H9 (cell line): ENCODE data around the gene IFT81. TPM values are rescaled to one million over a fixed set of nuclear protein-coding genes. Genes with fewer than 3 reads are reported as not detected.

Experiments used
- DNase-seq: peaks from one replicate; pipeline ENCODE4 v3.0.0-alpha.2; 2017
- H2AFZ ChIP-seq: one replicate; pipeline ENCODE4 v1.6.1; 2013; ENCODE audit warnings: mild to moderate bottlenecking, low read length, control low read depth, moderate library complexity
- H2AK5ac ChIP-seq: 2 replicates; pipeline ENCODE4 v1.6.1; 2013; ENCODE audit warnings: low read length, control low read depth, mixed read lengths; ENCODE audit not compliant: insufficient read length
- H2BK120ac ChIP-seq: one replicate; pipeline ENCODE4 v1.6.1; 2013; ENCODE audit warnings: low read depth, mild to moderate bottlenecking, low read length, control low read depth, inconsistent platforms; ENCODE audit not compliant: poor library complexity, severe bottlenecking
- H2BK12ac ChIP-seq: 2 replicates; pipeline ENCODE4 v1.6.1; 2013; ENCODE audit warnings: low read length, control low read depth, mixed read lengths, low read depth; ENCODE audit not compliant: insufficient read length
- H2BK15ac ChIP-seq: 2 replicates; pipeline ENCODE4 v1.6.1; 2013; ENCODE audit warnings: low read depth, low read length, control low read depth
- H2BK20ac ChIP-seq: one replicate; pipeline ENCODE4 v1.6.1; 2013; ENCODE audit warnings: low read depth, mild to moderate bottlenecking, low read length, control low read depth, inconsistent platforms; ENCODE audit not compliant: poor library complexity, severe bottlenecking
- H2BK5ac ChIP-seq: 2 replicates; pipeline ENCODE4 v1.6.1; 2013; ENCODE audit warnings: low read length, control low read depth, mixed read lengths; ENCODE audit not compliant: insufficient read length
- H3K14ac ChIP-seq: 2 replicates; pipeline ENCODE4 v1.6.1; 2013; ENCODE audit warnings: low read length, control low read depth; ENCODE audit not compliant: insufficient read depth
- H3K18ac ChIP-seq: 2 replicates; pipeline ENCODE4 v1.6.1; 2013; ENCODE audit warnings: low read depth, mild to moderate bottlenecking, mixed read lengths, low read length, control low read depth; ENCODE audit not compliant: insufficient read length
- H3K23ac ChIP-seq: 2 replicates; pipeline ENCODE4 v1.6.1; 2013; ENCODE audit warnings: low read length, control low read depth, mixed read lengths, low read depth; ENCODE audit not compliant: insufficient read length
- H3K23me2 ChIP-seq: 2 replicates; pipeline ENCODE4 v1.6.1; 2013; ENCODE audit warnings: low read depth, mild to moderate bottlenecking, mixed read lengths, low read length, control low read depth; ENCODE audit not compliant: insufficient read length, poor library complexity, severe bottlenecking
- H3K27ac ChIP-seq: 2 replicates; pipeline ENCODE4 v1.5.1; 2013; ENCODE audit warnings: low read length, control low read depth, mixed read lengths, low read depth; ENCODE audit not compliant: insufficient read length
- H3K27me3 ChIP-seq: 2 replicates; pipeline ENCODE4 v1.6.1; 2013; ENCODE audit warnings: low read length, control low read depth, inconsistent platforms; ENCODE audit not compliant: insufficient read depth
- H3K4ac ChIP-seq: 2 replicates; pipeline ENCODE4 v1.6.1; 2013; ENCODE audit warnings: low read depth, mild to moderate bottlenecking, control low read depth, inconsistent platforms, low read length, moderate library complexity
- H3K4me1 ChIP-seq: 2 replicates; pipeline ENCODE4 v1.6.1; 2013; ENCODE audit warnings: low read length, control low read depth, inconsistent platforms; ENCODE audit not compliant: insufficient read depth
- H3K4me2 ChIP-seq: 2 replicates; pipeline ENCODE4 v1.6.1; 2013; ENCODE audit warnings: low read length, control low read depth, mixed read lengths; ENCODE audit not compliant: insufficient read length, insufficient read depth
- H3K56ac ChIP-seq: 2 replicates; pipeline ENCODE4 v1.6.1; 2013; ENCODE audit warnings: low read depth, mild to moderate bottlenecking, mixed read lengths, low read length, control low read depth; ENCODE audit not compliant: insufficient read length
- H3K79me1 ChIP-seq: 2 replicates; pipeline ENCODE4 v1.6.1; 2013; ENCODE audit warnings: low read depth, mild to moderate bottlenecking, moderate library complexity, low read length, control low read depth, inconsistent platforms; ENCODE audit not compliant: insufficient read depth, poor library complexity, severe bottlenecking
- H3K79me2 ChIP-seq: 2 replicates; pipeline ENCODE4 v1.6.1; 2013; ENCODE audit warnings: low read length, control low read depth, inconsistent platforms; ENCODE audit not compliant: insufficient read depth
- H3K9ac ChIP-seq: 2 replicates; pipeline ENCODE4 v1.6.1; 2013; ENCODE audit warnings: low read length, control low read depth, mixed read lengths; ENCODE audit not compliant: insufficient read length; ENCODE audit errors: extremely low read depth
- H3K9me3 ChIP-seq: one replicate; pipeline ENCODE4 v1.6.1; 2013; ENCODE audit warnings: low read depth, low read length, inconsistent platforms; ENCODE audit not compliant: control insufficient read depth
- H3T11ph ChIP-seq: one replicate; pipeline ENCODE4 v1.6.1; 2013; ENCODE audit warnings: mild to moderate bottlenecking, low read length, control low read depth, inconsistent platforms
- H4K20me1 ChIP-seq: one replicate; pipeline ENCODE4 v1.6.1; 2013; ENCODE audit not compliant: control insufficient read depth, insufficient read length, insufficient read depth
- H4K5ac ChIP-seq: 2 replicates; pipeline ENCODE4 v1.6.1; 2013; ENCODE audit warnings: low read depth, mild to moderate bottlenecking, mixed read lengths, low read length, control low read depth; ENCODE audit not compliant: insufficient read length
- H4K8ac ChIP-seq: replicated peaks from 2 replicates; pipeline ENCODE4 v1.6.1; 2013; ENCODE audit warnings: low read length, control low read depth, mixed read lengths, low read depth; ENCODE audit not compliant: insufficient read length
- H4K91ac ChIP-seq: 2 replicates; pipeline ENCODE4 v1.6.1; 2013; ENCODE audit warnings: low read depth, mild to moderate bottlenecking, moderate library complexity, mixed read lengths, low read length, control low read depth; ENCODE audit not compliant: insufficient read length
- H3K27ac Mint-ChIP-seq, 3 experiments: 2 replicates in 2 of 3; 3 replicates in 1 of 3; pipeline ENCODE4 v1.8.0; 2020 to 2021; ENCODE audit warnings: mixed read lengths in 3 of 3, mild to moderate bottlenecking in 1 of 3, moderate library complexity in 1 of 3
- H3K27me3 Mint-ChIP-seq: 2 replicates; pipeline ENCODE4 v1.8.0; 2021; ENCODE audit warnings: low read depth, mild to moderate bottlenecking, moderate library complexity, mixed read lengths
- H3K36me3 Mint-ChIP-seq, 3 experiments: 2 replicates in 2 of 3; 3 replicates in 1 of 3; pipeline ENCODE4 v1.8.0; 2020 to 2021; ENCODE audit warnings: low read depth in 3 of 3, mixed read lengths in 3 of 3; ENCODE audit not compliant: insufficient read depth in 1 of 3
- H3K4me1 Mint-ChIP-seq, 2 experiments: 2 replicates each; pipeline ENCODE4 v1.8.0; 2020; ENCODE audit warnings: mixed read lengths in 2 of 2
- H3K4me3 Mint-ChIP-seq, 2 experiments: 2 replicates in 1 of 2; 3 replicates in 1 of 2; pipeline ENCODE4 v1.8.0; 2020 to 2021; ENCODE audit warnings: mild to moderate bottlenecking in 2 of 2, mixed read lengths in 2 of 2, moderate library complexity in 1 of 2
- H3K9me3 Mint-ChIP-seq, 2 experiments: 2 replicates in 1 of 2; 3 replicates in 1 of 2; pipeline ENCODE4 v1.8.0; 2020; ENCODE audit warnings: mild to moderate bottlenecking in 2 of 2, mixed read lengths in 2 of 2, moderate library complexity in 1 of 2
- CTCF ChIP-seq: fragments of 200-600 bp; sonication (generic); conservative IDR thresholded peaks from 3 replicates; pipeline ENCODE4 v1.8.0; 2021; ENCODE audit warnings: antibody characterized with exemption, mild to moderate bottlenecking
- WGBS: extraction: QIAGEN DNeasy Blood & Tissue Kit; methylation state at CpG from one replicate; pipeline ENCODE4 v1.1.7; 2013; ENCODE audit warnings: missing lambda C conversion rate, low lambda C conversion rate, mixed read lengths; ENCODE audit not compliant: insufficient read length; ENCODE audit errors: extremely low coverage; 5-methylcytosine and 5-hydroxymethylcytosine counted together
- total RNA-seq: library from RNA; stranded (reverse); gene quantifications from 2 replicates; pipeline ENCODE4 v1.2.1, GENCODE V29; 2021

IFT81 gene
- total RNA-seq, 1 experiment from 2014 or later: 9.3 TPM

- H3K27me3 ChIP-seq: no peaks in the 10 kb centered on the region
- H2BK5ac ChIP-seq: no peak overlapping the region
- H2AK5ac ChIP-seq: no peak overlapping the region
- no peaks in the 10 kb centered on the region for H4K20me1 ChIP-seq
- no peak overlapping the region for H4K8ac ChIP-seq
- H4K5ac ChIP-seq: no peak overlapping the region
- peaks cover 3% of the 10 kb centered on the region for H3K23me2 ChIP-seq
- peaks cover 19% of the 10 kb centered on the region in 2 experiments for H3K4me1 Mint-ChIP-seq
- DNase-seq: no peak
- no peak overlapping the region for H3K4ac ChIP-seq
- H3K9me3 Mint-ChIP-seq: no peaks in the 10 kb centered on the region; a peak in 1 of 5 replicates
- peak overlapping the region in 1 of 3 experiments; percentile 86; a peak in 1 of 7 replicates for H3K27ac Mint-ChIP-seq
- no peak overlapping the region for H2AFZ ChIP-seq
- no peak for TF ChIP-seq CTCF
- no peak overlapping the region for H3K14ac ChIP-seq
- no peak overlapping the region for H3K4me3 Mint-ChIP-seq
- WGBS: no CpG with 5 or more reads among the region's 4 CpGs
- H3K23ac ChIP-seq: no peak overlapping the region
- no peak overlapping the region for H3K56ac ChIP-seq
- H2BK12ac ChIP-seq: no peak overlapping the region
- no peak overlapping the region for H3T11ph ChIP-seq
- H3K27ac ChIP-seq: no peak overlapping the region
- no peak overlapping the region for H2BK15ac ChIP-seq
- no peaks in the 10 kb centered on the region for H3K4me1 ChIP-seq
- no peaks in the 10 kb centered on the region for H3K79me1 ChIP-seq
- no peaks in the 10 kb centered on the region for H3K79me2 ChIP-seq
- H4K91ac ChIP-seq: no peak overlapping the region
- no peak overlapping the region for H3K18ac ChIP-seq
- no peak overlapping the region for H3K9ac ChIP-seq
- no peaks in the 10 kb centered on the region for H3K9me3 ChIP-seq
- no peak overlapping the region for H2BK20ac ChIP-seq
- no peak overlapping the region for H2BK120ac ChIP-seq
- no peak overlapping the region for H3K4me2 ChIP-seq
- H3K36me3 Mint-ChIP-seq: peaks cover 0 to 3% (median 2%) of the 10 kb centered on the region in 3 experiments; a peak in 2 of 7 replicates
- H3K27me3 Mint-ChIP-seq: peaks cover 13% of the 10 kb centered on the region
Observed at GRCh38 chr12:110122929-110123328, 1.2 kb upstream of the IFT81 start.
